CD14-positive monocyte (primary cell): Measurements from ENCODE around the gene GBP1. TPM values are rescaled to one million over a fixed set of nuclear protein-coding genes. Genes with fewer than 3 reads are reported as not detected.

Experiments used
- DNase-seq, 3 donors: peaks; one replicate each; pipeline ENCODE4 v3.0.0-alpha.2; 2011 to 2022
- H2AFZ ChIP-seq: 2 replicates; pipeline ENCODE4 v1.6.0; 2012; ENCODE audit warnings: mild to moderate bottlenecking, low read depth, low read length, inconsistent platforms; ENCODE audit not compliant: insufficient read depth, poor library complexity, severe bottlenecking
- H3K27ac ChIP-seq, 2 donors: 1 replicate in 1 of 2; 2 replicates in 1 of 2; pipeline ENCODE4 v1.5.1; 2012 to 2013; ENCODE audit warnings: low read length in 2 of 2, control low read depth in 1 of 2, inconsistent platforms in 1 of 2, low read depth in 1 of 2, mild to moderate bottlenecking in 1 of 2
- H3K27me3 ChIP-seq, 2 donors: one replicate each; pipeline versions ENCODE4 v1.6.0 to v1.6.1; 2011 to 2013; ENCODE audit warnings: low read length in 2 of 2; ENCODE audit not compliant: control insufficient read depth in 2 of 2, insufficient read depth in 2 of 2
- H3K36me3 ChIP-seq, 2 donors: replicated peaks in 1 of 2; 1 replicate in 1 of 2; 2 replicates in 1 of 2; pipeline versions ENCODE4 v1.5.1 to v1.6.1; 2012 to 2013; ENCODE audit warnings: low read length in 2 of 2, control low read depth in 1 of 2, inconsistent platforms in 1 of 2, mild to moderate bottlenecking in 1 of 2; ENCODE audit not compliant: insufficient read depth in 2 of 2, control insufficient read depth in 1 of 2
- H3K4me1 ChIP-seq, 2 donors: 1 replicate in 1 of 2; 2 replicates in 1 of 2; pipeline versions ENCODE4 v1.5.1 to v1.6.1; 2012 to 2013; ENCODE audit warnings: low read length in 2 of 2, control low read depth in 1 of 2, inconsistent platforms in 1 of 2, mild to moderate bottlenecking in 1 of 2, moderate library complexity in 1 of 2; ENCODE audit not compliant: insufficient read depth in 2 of 2, control insufficient read depth in 1 of 2
- H3K4me2 ChIP-seq: replicated peaks from 2 replicates; pipeline ENCODE3; 2012; ENCODE audit warnings: low read length, moderate library complexity, mild to moderate bottlenecking; ENCODE audit not compliant: poor library complexity, severe bottlenecking; ENCODE audit errors: extremely low read depth
- H3K4me3 ChIP-seq, 3 experiments: fragments of 200-600 bp in 1 of 3; sonication (generic) in 1 of 3; replicated peaks in 1 of 3; 1 replicate in 2 of 3; 2 replicates in 1 of 3; pipeline ENCODE4 v1.5.1; 2011 to 2013; ENCODE audit warnings: low read length in 3 of 3, mild to moderate bottlenecking in 3 of 3, control low read depth in 2 of 3, low read depth in 2 of 3, inconsistent platforms in 1 of 3, moderate library complexity in 1 of 3
- H3K79me2 ChIP-seq: 2 replicates; pipeline ENCODE4 v1.6.0; 2012; ENCODE audit warnings: mild to moderate bottlenecking, control low read depth, inconsistent platforms, low read length, moderate library complexity; ENCODE audit not compliant: insufficient read depth
- H3K9ac ChIP-seq: 2 replicates; pipeline ENCODE4 v1.6.0; 2017; ENCODE audit warnings: low read length, mild to moderate bottlenecking; ENCODE audit not compliant: insufficient read depth, poor library complexity, severe bottlenecking
- H3K9me3 ChIP-seq, 2 donors: replicated peaks in 1 of 2; 1 replicate in 1 of 2; 2 replicates in 1 of 2; pipeline versions ENCODE4 v1.5.1 to v1.6.1; 2012 to 2013; ENCODE audit warnings: low read length in 2 of 2, control low read depth in 1 of 2; ENCODE audit not compliant: control insufficient read depth in 1 of 2, insufficient read depth in 1 of 2
- H4K20me1 ChIP-seq: 2 replicates; pipeline ENCODE4 v1.6.0; 2012; ENCODE audit warnings: mild to moderate bottlenecking, low read length, control low read depth, moderate library complexity; ENCODE audit not compliant: insufficient read depth
- H3K27ac Mint-ChIP-seq, 7 donors: one replicate each; pipeline ENCODE4 v1.8.0; 2020; ENCODE audit warnings: mild to moderate bottlenecking in 7 of 7, mixed read lengths in 7 of 7, moderate library complexity in 6 of 7, inconsistent platforms in 2 of 7
- H3K27me3 Mint-ChIP-seq, 3 donors: one replicate each; pipeline ENCODE4 v1.8.0; 2021 to 2022; ENCODE audit warnings: low read depth in 3 of 3, mild to moderate bottlenecking in 3 of 3, mixed read lengths in 3 of 3, moderate library complexity in 3 of 3, inconsistent platforms in 1 of 3
- H3K36me3 Mint-ChIP-seq, 2 donors: one replicate each; pipeline ENCODE4 v1.8.0; 2020; ENCODE audit warnings: mixed read lengths in 2 of 2, inconsistent platforms in 1 of 2, mild to moderate bottlenecking in 1 of 2
- H3K4me1 Mint-ChIP-seq: one replicate; pipeline ENCODE4 v1.8.0; 2020; ENCODE audit warnings: mild to moderate bottlenecking, mixed read lengths
- H3K4me3 Mint-ChIP-seq, 2 donors: one replicate each; pipeline ENCODE4 v1.8.0; 2020; ENCODE audit warnings: mild to moderate bottlenecking in 2 of 2, mixed read lengths in 2 of 2, moderate library complexity in 1 of 2
- H3K9me3 Mint-ChIP-seq, 7 donors: one replicate each; pipeline ENCODE4 v1.8.0; 2020 to 2022; ENCODE audit warnings: mixed read lengths in 7 of 7, mild to moderate bottlenecking in 6 of 7, moderate library complexity in 6 of 7, inconsistent platforms in 2 of 7
- CTCF ChIP-seq: fragments of 200-600 bp; IDR thresholded peaks from one replicate; pipeline ENCODE4 v1.8.0; 2022; ENCODE audit warnings: antibody characterized with exemption, mild to moderate bottlenecking
- WGBS: methylation state at CpG from one replicate; pipeline ENCODE4 v1.1.5; 2013; ENCODE audit warnings: missing lambda C conversion rate; ENCODE audit not compliant: insufficient coverage; 5-methylcytosine and 5-hydroxymethylcytosine counted together
- intact Hi-C, 2 donors: fragments of 100-400 bp; cut with micrococcal nuclease; formaldehyde crosslinking; loops; one replicate each; pipeline versions ENCODE4 v1.15.0 to v1.15.1; 2023
- polyA plus RNA-seq, 3 donors: library from polyadenylated mRNA; depleted of rRNA in 1 of 3; unstranded in 2 of 3; stranded (reverse) in 1 of 3; fragments of 300-500 nt in 2 of 3; fragments of >200 nt in 1 of 3; fragmentation: Illumina TruSeq in 2 of 3; gene quantifications; 1 replicate in 2 of 3; 2 replicates in 1 of 3; pipeline ENCODE4 v1.2.3, GENCODE V29; 2012 to 2021

Gene GBP1
- polyA plus RNA-seq, 3 donors: 19.5 to 35.2 (median 23.7) TPM

GRCh38 chr1:89041119-89041641 is 23.8 kb downstream of the GBP1 start:
- H3K4me2 ChIP-seq: no peak overlapping the region
- H3K9me3 Mint-ChIP-seq: peaks cover 5 to 16% (median 12%) of the 10 kb centered on the region in 7 donors

GRCh38 chr1:89040315-89040626 is 24.7 kb downstream of the GBP1 start:
- peaks cover 5 to 16% (median 12%) of the 10 kb centered on the region in 7 donors for H3K9me3 Mint-ChIP-seq
- no peak overlapping the region for H3K27ac Mint-ChIP-seq
- peaks cover 34% of the 10 kb centered on the region for H3K4me1 Mint-ChIP-seq
- no peak for DNase-seq
- Histone ChIP-seq H4K20me1 (no peaks in the 10 kb centered on the region), H3K4me3 (no peak overlapping the region), H3K9ac (no peak overlapping the region), H3K9me3 (peaks cover 15 to 19% of the 10 kb centered on the region in 2 donors), H3K79me2 (no peaks in the 10 kb centered on the region), H3K36me3 (no peaks in the 10 kb centered on the region), H3K4me2 (no peak overlapping the region), H3K27me3 (no peaks in the 10 kb centered on the region), H2AFZ (no peak overlapping the region), H3K27ac (no peak overlapping the region), H3K4me1 (peaks cover 17 to 33% of the 10 kb centered on the region in 2 donors)
- H3K27me3 Mint-ChIP-seq: peaks cover 0 to 3% (median 0%) of the 10 kb centered on the region in 3 donors
- H3K4me3 Mint-ChIP-seq: no peak overlapping the region
- TF ChIP-seq CTCF: no peak
- no CpG with 5 or more reads among the region's 1 CpG for WGBS
- intact Hi-C loops: no loop called here
- H3K36me3 Mint-ChIP-seq: peaks cover 5 to 8% of the 10 kb centered on the region in 2 donors

More at GRCh38 chr1:89041119-89041641, 23.8 kb downstream of the GBP1 start:
- DNase-seq: no peak
- Histone ChIP-seq H3K9ac (no peak overlapping the region), H3K27ac (peak overlapping the region in 1 of 2 donors; percentile 23), H3K4me1 (peaks cover 17 to 33% of the 10 kb centered on the region in 2 donors), H2AFZ (no peak overlapping the region), H3K27me3 (no peaks in the 10 kb centered on the region), H4K20me1 (no peaks in the 10 kb centered on the region), H3K9me3 (peaks cover 15 to 19% of the 10 kb centered on the region in 2 donors), H3K36me3 (no peaks in the 10 kb centered on the region), H3K79me2 (no peaks in the 10 kb centered on the region), H3K4me3 (no peak overlapping the region)
- Mint-ChIP-seq H3K27me3 (peaks cover 0 to 2% (median 0%) of the 10 kb centered on the region in 3 donors), H3K4me3 (no peak overlapping the region), H3K4me1 (peaks cover 34% of the 10 kb centered on the region), H3K27ac (peak overlapping the region in 2 of 7 donors; percentile 36 to 58), H3K36me3 (peaks cover 5 to 8% of the 10 kb centered on the region in 2 donors)
- intact Hi-C loops: no loop called here
- no peak for TF ChIP-seq CTCF
- WGBS: 100% methylated on average over 1 of the region's 3 CpGs
